ENCODE data around the gene NPAS3.

NPAS3 gene

DNA sequence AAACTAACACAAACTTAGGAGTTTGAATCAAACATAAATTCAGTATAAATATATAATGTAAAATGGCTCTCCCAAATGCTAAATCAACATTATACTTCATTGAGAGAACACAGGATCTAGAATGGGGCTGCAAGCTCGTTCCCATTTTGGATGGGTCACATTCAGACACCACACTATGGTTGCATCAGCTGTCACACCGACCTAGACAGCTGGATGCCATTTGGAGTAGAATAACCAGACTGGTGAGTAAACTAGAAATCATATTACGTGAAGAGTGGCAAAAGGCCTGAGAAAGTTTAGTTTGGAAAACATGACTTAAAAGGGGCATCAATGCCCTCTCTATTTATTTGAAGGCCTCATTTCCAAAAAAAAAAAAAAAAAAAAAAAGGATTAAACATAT lies 430.4 kb downstream of the NPAS3 start:
- in situ Hi-C loops (cut with MboI; ENCODE audit: low sequenced_read_pairs) = no loop called here

DNA sequence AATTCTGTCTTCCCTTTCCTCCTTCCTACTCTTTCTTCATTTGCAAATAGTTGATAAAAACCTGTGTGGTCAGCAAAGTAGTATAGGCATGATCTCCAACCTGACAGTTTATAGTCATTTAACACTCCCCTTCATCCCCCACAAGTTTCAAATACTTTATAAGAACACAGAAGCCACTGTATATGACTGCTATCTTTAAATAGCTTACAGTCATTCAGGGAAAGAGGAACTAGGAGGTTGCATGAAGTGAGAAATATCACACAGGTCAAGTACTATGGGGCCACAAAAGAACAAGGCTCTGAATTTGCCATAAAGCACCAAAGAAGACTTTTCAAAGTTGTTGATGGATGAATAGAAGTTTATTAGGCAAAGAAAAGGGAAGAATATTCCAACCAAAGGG lies 431.3 kb downstream of the NPAS3 start:
- in situ Hi-C loops (cut with MboI; ENCODE audit: low sequenced_read_pairs) = no loop called here

DNA sequence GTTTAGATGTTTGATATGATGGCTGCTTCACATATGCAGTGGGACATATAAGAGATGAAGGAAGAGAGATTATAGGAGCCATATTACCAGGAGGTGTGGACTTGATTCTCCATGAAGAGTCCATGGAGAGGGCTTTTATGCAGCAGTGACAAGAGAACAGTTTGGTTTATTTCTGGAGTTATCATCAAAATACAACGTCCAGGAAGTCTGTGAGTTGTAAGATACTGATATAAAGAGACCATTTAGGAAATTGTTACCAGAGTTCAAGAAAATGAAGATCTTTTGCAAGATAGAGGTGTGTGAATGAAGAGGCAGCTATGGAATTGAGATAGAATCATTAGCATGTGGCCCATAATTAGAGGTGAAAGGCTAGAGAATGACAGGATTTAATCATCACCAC lies 431.7 kb downstream of the NPAS3 start:
- in situ Hi-C loops (cut with MboI; ENCODE audit: low sequenced_read_pairs) = no loop called here

DNA sequence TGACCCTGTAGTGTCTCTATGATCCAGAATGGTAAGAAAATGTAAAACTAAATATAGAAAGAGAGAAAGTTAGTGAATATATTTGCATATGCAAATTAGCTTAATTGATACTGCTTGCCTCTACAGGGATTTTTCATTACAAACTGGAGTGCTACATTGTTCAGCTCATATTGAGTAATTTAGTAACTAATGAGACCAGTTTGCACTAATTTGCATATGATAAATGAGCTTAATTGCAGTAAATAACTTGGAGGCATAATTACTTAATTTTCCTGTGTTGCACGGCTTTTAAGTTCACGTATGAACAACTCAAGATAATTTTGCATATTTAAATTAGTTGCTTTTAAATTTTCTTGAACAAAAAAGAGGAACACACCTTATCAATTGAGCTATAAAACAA lies 436.5 kb downstream of the NPAS3 start:
- in situ Hi-C loops (cut with MboI; ENCODE audit: low sequenced_read_pairs) = no loop called here

DNA sequence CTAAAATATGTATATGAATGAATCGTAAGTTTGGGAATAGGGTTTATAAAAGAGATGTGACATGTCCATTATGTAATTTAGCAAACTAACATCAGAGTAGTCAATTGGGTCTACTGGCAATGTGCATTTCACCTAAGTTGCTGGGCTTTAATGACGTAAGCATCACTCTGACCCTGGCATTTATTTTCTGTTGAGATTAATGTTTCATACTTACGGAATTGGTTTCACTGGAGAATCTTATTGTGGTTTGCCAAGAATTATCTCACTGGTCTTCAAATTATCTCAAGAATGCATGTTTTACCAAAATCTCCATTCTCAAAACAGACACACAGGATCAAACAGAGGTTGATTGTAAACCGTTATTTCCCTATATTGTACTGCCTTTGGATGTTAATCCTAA lies 437.1 kb downstream of the NPAS3 start:
- in situ Hi-C loops (cut with MboI; ENCODE audit: low sequenced_read_pairs) = no loop called here

DNA sequence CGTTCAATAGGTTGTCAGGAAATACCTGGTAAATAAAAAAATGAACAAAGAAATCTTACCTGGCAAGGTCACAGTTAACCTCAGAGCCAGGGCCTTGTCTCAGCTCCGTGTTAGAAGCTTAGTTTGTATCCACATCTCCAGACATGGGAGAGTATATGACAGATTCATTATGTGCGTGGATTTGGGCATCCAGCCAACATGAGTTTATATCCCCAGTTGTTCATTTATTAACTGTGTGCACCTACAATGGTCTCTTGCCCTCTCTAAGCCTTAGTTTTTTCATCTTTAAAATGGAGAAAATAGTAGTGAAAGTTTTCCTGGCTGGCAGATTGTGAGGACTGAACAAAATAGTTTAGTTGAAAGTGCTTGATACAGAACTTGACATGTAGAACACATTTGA lies 437.8 kb downstream of the NPAS3 start:
- in situ Hi-C loops (cut with MboI; ENCODE audit: low sequenced_read_pairs) = no loop called here

DNA sequence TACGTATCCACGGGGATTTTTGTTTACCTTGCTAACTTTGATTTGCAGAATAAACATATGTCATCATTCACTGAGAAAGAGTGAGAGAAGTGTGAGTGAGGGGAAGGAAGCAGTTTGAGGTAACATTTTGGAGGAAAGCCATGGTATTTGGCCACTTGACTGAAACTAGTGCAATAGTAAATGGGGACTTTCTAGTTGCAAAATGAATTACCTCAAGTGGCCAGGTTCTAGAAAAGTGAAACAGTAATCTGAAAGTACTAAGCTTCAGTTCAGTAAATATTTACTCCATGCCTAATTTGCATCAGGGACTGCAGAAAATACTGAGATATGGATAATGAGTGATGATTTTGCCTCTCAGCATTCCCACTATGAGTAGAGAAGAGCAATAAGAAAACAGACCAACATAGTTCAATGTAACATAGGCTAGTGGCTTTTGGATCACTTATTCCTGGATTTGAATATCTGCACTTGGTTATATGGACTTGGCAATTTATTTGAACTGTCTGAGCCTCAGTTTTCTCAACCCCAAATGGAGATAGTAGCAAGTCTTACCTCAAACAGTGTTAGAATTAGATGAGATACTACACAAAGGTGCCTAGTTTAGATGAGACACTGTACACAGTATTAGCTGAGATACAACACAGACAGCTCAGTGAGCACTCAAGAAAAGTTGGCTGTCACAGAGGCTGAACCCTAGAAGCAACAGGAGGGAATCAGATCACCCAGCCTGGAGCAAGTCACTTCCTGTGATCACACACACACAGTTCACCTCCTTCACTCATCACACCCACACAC lies 439.1 kb downstream of the NPAS3 start:
- in situ Hi-C loops (cut with MboI; ENCODE audit: low sequenced_read_pairs) = no loop called here

DNA sequence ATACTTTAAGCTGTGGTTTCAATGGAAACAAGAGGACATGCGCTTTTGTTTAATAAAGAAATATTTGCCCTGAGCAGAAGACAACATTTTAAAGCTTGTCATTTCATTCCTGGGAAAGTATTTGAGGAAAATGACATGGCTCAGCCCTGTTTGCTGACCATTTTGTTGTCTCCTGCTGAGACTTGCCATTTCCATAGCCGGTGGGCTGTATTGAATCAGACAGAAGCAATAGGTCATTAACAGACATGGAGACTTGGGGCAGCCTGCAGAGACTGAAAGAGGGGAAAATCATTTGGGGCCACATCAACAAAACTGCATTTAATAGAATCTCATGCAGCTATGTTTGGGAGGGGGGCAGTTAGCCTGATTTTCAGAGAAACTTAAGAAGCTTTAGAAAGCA lies 443.0 kb downstream of the NPAS3 start:
- in situ Hi-C loops (cut with MboI; ENCODE audit: low sequenced_read_pairs) = no loop called here

DNA sequence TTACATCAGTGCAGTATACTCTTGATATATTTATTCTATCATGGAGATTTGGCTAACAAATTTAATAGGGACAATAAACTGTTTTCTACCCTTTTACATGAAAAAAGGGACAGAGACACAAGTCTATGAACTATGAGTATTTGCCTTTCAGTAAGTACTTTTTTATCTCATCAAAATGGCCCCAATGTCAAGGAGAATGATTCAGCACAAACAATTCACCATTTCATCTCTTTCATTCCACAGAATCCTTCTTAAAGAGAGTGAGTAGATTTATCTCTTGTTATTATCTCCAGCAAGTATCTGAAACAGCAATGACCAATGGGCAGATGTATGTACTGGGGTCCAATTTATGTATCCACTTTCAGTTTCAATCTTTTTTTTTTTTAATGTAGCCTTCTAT lies 447.5 kb downstream of the NPAS3 start:
- in situ Hi-C loops (cut with MboI; ENCODE audit: low sequenced_read_pairs) = no loop called here

DNA sequence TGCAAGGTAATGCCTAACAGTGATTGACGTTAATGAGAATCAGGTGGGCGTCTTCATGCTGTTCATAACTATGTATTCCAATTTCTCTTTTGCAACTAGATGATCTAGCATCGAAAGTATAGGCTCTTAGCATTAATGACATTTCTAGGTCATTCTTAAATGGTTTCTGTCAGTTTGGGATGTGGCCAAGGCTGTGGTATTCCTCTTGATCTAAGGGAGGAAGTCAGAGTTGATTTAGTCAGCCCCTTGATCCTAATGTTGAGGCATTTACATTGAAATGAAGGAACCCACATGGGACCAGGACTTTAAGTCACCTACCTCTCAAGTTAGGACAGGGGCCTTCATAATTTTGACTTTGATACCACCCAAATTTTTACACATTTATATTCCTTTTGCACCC lies 448.1 kb downstream of the NPAS3 start:
- in situ Hi-C loops (cut with MboI; ENCODE audit: low sequenced_read_pairs) = no loop called here

DNA sequence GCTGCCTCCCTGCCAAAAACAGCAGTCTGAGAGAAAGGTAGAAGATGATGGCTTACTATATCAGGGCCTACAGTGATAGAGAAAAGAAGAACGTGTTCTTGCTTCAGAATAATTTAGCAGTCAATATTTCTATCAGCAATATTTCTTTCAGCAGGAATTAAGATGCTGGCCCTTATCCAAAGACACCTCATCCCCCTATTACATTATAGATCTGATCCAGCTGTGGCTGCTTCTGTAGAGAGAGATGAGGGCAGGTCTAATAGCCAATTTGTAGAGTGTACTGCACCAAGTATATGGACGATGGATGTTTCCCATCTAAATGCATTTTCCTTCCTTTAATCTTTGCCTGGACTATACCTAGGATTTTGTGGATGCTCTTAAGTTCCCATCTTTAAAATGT lies 451.7 kb downstream of the NPAS3 start:
- in situ Hi-C loops (cut with MboI; ENCODE audit: low sequenced_read_pairs) = no loop called here

DNA sequence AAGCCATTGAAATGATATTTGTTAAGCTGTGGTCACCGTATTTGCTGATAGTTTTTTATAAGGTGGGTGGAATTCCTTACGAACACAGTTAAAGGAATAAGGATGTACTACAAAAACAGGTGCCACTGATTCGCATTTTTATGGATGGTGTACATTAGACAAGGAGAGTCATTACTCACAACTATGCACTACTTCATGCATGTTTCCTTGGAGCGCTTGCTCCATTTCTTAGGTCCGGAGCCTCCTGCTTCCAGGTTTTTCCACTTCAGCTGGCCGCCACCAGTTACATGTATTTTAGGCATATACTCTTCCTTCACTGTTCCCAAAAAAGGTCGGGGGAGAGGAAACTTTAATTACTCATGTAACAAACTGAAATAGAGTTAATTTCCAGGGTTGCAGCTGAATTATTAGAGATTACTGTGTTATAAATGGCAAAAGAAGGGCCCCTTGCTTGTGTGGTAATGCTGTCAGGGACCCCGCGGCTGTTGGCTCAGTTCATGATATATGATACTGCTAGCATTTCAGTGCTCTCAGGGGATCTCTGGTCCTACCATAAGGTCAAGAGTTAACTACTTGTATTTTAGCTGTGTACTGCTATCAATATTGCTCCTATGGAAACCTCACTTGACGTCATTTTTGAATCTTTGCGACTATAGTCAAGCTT lies 454.7 kb downstream of the NPAS3 start:
- in situ Hi-C loops (cut with MboI; ENCODE audit: low sequenced_read_pairs) = no loop called here

DNA sequence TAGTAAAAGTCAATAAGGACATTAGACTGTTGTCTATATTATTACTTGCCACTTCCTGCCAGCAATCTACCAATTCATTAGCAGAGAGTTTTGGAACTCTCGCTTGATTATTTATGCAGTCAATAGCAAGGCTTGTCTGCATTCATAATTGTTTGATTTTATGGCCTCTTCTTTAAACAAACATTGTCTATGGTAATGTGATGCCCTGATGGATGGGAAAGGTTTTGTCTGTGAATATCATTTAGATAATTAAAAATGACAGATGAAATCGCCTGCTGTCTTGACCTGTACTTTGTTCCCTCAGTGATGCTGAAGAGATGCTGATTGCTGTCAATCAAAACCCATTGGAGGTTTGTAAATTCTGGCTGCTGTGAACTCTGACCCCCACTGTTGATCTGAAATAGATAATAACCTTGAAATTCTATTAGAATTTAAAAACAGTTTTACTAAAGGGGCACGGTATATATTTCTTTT lies 455.3 kb downstream of the NPAS3 start:
- in situ Hi-C loops (cut with MboI; ENCODE audit: low sequenced_read_pairs) = no loop called here

DNA sequence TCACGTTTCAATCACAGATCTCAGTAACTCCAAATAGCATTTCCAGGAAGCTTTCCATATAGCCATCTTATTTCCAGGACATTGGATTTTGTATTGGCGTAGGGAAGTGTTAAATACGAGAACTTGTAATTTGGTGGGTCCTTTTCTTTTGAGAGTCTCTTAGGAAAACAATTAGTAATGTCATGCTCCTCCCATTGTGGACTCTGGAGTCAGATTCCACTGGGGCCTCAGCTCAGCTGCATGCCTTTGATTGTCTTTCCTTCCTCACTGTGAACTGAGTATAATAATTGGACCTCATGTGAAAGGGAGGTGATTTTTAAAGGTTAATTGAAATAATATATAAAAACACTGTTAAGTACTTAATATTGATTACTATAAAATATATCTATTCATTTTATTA lies 462.6 kb downstream of the NPAS3 start:
- in situ Hi-C loops (cut with MboI; ENCODE audit: low sequenced_read_pairs) = no loop called here

DNA sequence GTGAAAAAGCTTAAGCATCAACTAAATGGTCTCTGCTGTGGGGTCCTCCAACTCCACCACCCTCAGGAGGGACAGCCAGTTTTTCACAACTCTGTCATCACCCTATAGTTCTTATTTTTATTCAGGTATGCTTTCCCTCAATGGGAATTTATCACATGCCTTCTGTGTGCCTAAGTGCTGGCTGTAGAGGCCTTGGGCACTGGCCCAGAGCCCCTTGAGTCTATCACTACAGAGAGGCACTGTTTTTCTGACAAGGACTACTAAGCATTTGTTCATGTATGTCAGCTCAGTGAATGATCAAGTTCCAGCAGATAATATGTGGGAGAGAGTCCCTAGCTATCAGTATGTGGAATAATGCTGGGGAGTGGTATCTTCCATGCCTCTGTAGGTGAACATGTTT lies 463.9 kb downstream of the NPAS3 start:
- in situ Hi-C loops (cut with MboI; ENCODE audit: low sequenced_read_pairs) = no loop called here

DNA sequence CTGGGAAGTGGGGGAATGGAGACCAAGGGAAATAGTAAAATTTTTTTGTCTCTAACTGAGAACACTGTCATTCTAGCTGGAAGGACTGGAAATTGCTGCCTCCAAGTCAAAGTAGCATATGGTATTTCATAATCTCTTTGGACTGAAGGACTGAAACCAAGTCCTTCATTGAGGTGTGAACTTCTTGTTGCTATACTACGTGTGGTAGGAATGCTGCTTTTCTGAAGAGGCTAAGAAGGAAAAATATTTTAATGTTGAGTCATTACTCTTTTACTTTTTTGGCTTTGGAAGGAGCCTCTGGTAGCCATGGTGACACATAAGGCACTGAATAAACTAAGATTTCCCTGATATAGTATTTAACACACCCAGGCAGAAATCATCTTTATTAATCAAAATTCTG lies 465.4 kb downstream of the NPAS3 start:
- in situ Hi-C loops (cut with MboI; ENCODE audit: low sequenced_read_pairs) = no loop called here

DNA sequence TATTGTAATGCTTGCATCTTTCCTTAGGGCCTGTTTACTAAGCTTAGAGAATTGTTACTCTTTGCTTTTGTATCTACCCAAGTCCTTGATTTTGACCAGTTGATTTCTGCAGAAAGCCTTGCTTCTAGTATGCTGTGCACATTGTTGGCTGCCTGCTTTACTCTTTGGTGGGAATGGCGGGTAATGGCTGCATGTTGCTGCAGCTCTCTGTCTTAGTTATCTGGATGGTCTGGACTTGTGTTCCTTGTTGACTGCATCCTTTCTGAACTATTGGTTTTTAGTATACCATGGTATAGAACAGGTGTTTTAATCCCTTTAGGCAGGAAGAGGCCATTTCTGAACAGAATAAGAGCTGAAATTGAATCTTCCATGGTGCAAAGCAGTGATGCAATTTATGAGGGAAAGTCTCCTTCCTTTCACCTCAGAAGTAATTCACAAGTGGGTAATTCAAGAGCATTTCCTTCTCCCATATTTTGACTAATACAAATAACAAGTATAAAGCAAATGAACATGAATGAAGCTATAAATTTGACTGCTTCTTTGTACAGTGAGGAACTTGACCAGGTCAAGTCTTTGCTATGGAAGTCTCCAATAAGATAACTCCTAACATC lies 466.4 kb downstream of the NPAS3 start:
- in situ Hi-C loops (cut with MboI; ENCODE audit: low sequenced_read_pairs) = no loop called here

DNA sequence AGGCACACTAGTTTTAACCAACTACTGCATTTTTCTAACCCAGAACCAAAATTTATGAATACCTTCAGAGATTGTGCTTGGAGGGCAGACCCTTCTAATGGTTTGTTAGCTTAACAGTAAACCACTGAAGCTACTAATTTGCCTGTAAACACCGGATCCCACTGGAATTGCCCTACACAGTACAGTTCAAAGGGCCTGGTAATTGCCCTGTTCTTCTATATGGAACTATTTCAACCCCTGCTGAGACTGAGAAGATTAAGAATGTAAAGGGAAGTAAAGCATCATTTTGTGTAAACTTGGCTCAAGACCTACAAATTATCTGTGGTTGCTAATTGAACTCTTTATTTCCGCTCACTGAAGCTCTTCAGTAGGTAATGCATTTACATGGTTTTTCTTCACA lies 468.1 kb downstream of the NPAS3 start:
- in situ Hi-C loops (cut with MboI; ENCODE audit: low sequenced_read_pairs) = no loop called here

DNA sequence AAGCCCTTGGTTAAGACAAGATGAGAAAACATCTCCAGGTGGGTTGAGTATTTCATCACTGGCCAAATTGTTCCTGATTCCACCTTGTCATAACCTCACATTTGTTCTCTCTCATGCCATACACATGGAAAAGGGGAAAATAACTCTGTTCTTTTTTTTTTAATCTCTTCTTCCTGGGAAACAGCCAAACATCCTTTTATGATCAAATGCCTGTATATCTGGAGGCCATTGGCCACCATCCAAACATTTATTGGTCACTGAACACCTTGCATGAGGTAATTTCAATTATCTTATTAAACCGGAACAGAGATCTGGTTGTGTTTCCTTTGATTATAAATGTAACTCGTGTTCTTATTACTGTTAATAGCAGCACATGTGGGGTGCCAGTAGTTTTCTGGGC lies 469.6 kb downstream of the NPAS3 start:
- in situ Hi-C loops (cut with MboI; ENCODE audit: low sequenced_read_pairs) = no loop called here

DNA sequence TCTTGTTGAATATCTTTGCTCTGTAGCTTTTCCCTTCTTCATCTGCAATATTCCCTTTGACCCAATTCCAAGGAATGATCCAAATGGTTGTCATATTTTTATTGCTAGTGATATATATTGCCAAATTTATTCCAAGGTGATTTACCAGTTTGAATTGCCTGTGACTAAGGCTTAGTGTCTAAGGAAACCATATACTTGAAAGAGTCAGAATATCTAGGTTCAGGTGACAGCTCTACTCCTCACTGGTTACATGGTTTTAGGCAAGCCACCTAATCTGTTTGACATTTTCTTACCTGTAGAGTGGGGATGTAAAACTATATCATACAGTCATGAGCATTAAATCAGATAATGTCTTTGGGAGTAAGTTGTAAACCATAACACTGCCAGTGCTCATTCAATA lies 473.8 kb downstream of the NPAS3 start:
- in situ Hi-C loops (cut with MboI; ENCODE audit: low sequenced_read_pairs) = no loop called here

DNA sequence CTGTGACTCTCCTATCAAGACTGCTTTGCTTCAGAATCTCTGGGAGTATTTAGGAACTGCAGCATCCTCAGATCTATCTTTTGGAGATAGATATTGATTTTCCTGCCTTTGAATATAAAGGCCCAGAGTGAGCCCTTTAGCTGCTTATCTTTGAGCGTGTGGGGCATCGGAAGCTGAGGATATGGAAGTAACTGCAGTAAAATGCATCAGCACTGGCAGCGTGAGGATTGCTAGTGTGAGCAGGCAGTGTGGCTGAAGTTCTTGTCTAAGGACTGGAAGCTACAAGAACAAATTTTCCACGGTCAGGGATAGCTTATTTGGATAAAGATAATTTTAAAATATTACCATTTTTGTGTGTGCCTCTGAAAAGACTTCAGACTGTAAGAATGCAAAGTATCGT lies 474.7 kb downstream of the NPAS3 start:
- in situ Hi-C loops (cut with MboI; ENCODE audit: low sequenced_read_pairs) = no loop called here

DNA sequence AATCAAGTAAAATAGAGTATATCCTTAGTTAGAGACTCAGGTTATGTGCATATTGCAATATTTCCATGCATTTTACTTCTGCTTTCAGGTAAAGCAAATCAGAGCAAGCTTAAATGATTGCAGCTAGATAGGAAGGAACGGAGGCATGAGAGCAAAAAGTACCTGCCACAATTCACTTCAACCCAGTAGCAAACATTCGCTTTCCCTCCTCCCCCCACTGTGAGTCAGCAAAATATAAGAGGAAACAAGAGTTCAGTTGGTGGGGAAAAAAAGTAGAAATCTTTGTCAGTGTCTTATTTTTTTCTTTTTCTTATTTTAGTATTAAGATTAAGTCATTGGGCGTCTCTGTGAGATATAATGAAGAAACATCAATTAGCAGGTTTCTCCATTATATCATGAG lies 475.4 kb downstream of the NPAS3 start:
- in situ Hi-C loops (cut with MboI; ENCODE audit: low sequenced_read_pairs) = no loop called here
